ENCODE measurements around the gene MICU1. TPM values are rescaled to one million over a fixed set of nuclear protein-coding genes. Genes with fewer than 3 reads are reported as not detected.

MICU1 gene
- total and polyA plus RNA-seq, 2 of the 13 experiments (the other 11 are each of a cell fraction or from before 2014, with no cell fraction given) = 32.5 to 56.1 TPM

DNA sequence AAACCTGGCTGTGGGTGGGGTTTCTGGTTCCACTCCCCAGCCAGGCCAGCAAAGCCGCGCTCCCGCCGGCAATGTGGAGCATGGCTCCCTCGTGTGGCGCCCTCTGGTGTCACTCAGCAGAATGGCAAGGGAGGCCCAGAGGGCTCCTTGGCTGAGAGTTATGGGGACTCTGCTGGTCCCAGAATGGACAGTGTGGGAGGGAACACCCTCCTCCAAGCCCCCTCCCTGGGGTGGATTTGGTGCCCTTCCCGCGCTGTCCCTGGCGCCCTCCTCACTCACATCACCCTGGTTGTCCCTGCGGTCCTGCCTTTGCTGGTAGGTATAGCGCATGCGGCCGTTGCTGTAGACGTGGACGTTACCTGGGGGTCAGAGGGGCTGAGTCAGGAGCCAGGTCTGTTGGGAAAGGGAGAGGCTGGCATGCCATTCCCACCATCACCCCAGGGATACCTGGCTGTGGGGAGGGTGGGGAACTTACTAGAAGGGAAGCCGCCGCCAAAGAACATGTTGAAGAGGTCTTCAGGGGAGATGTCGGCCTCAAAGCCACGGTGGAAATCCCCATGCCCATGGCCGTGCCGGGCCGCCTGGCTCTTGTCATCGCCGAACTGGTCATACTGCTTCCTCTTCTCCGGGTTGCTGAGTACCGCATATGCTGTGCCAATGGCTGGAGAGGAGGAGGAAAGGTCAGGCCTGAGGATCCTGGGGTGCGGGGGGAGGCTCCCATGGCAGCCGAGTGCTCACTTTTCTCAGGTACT is 285.2 kb downstream of the MICU1 start:
- POLR2A ChIA-PET = interaction anchor here (0.7 to 1.7 kb wide), 3 partner anchors 10 to 14 kb away, joined by 3 to 7 read pairs (median 3); no protein-coding TSS in a partner anchor
- CTCF ChIA-PET (ENCODE audit: low intra/inter-chr PET ratio, low total read pairs) = interaction anchor here (1.0 kb wide), 1 partner anchor 12 kb away, joined by 3 read pairs; no protein-coding TSS in a partner anchor
- Histone ChIP-seq H3K36me3 (replicated peaks in 1 of 2; ENCODE audit: control insufficient read depth in 1 of 2, insufficient read depth in 2 of 2, low read length in 2 of 2) (peaks cover 22 to 54% of the 10 kb centered on the region in 2 experiments), H3K9me3 (ENCODE audit: low read length) (no peaks in the 10 kb centered on the region), H3K4me1 (ENCODE audit: insufficient read depth, low read length) (peaks cover 15% of the 10 kb centered on the region), H3K79me2 (ENCODE audit: insufficient read depth, low read length) (no peaks in the 10 kb centered on the region), H3K4me3 (replicated peaks in 1 of 3; ENCODE audit: insufficient read depth in 1 of 3, low read depth in 2 of 3, low read length in 3 of 3) (no peak overlapping the region), H3K4me2 (ENCODE audit: low read depth, low read length) (no peak overlapping the region), H3K27me3 (ENCODE audit: control insufficient read depth in 1 of 2, insufficient read depth in 2 of 2, low read length in 2 of 2) (no peaks in the 10 kb centered on the region; a peak in 1 of 5 replicates), H2AFZ (ENCODE audit: low read length) (no peak overlapping the region), H3K9ac (ENCODE audit: insufficient read depth, low read depth, low read length) (no peak overlapping the region), H4K20me1 (ENCODE audit: insufficient read depth, low read length) (no peaks in the 10 kb centered on the region), H3K27ac (ENCODE audit: extremely low read length, insufficient read depth, low read length) (no peak overlapping the region)
- in situ Hi-C loops (cut with HindIII; ENCODE audit: extremely low pct_ligation_motif_present, low pct_unique_long_range_greater_than_20kb) = loop anchor here (25.0 kb wide), 1 partner anchor 253 kb away; the partner anchor contains the start of gene SPOCK2
- no peak for DNase-seq (ENCODE audit: low spot score)
- peak; percentile 68 for ATAC-seq
- BruUV-seq (replicated peaks) = no TSS peak
- 98% methylated on average over 22 of the region's 28 CpGs for WGBS (ENCODE audit: low lambda C conversion rate)
- intact Hi-C loops (cut with micrococcal nuclease; ENCODE audit: unreplicated experiment) = no loop called here
- FAIRE-seq = peak; percentile 57
- TF ChIP-seq ZNF615 (CRISPR knock-in tag; IDR thresholded peaks at IDR 0.05; ENCODE audit: borderline replicate concordance) = no peak
- TF ChIP-seq, protein P1, sequence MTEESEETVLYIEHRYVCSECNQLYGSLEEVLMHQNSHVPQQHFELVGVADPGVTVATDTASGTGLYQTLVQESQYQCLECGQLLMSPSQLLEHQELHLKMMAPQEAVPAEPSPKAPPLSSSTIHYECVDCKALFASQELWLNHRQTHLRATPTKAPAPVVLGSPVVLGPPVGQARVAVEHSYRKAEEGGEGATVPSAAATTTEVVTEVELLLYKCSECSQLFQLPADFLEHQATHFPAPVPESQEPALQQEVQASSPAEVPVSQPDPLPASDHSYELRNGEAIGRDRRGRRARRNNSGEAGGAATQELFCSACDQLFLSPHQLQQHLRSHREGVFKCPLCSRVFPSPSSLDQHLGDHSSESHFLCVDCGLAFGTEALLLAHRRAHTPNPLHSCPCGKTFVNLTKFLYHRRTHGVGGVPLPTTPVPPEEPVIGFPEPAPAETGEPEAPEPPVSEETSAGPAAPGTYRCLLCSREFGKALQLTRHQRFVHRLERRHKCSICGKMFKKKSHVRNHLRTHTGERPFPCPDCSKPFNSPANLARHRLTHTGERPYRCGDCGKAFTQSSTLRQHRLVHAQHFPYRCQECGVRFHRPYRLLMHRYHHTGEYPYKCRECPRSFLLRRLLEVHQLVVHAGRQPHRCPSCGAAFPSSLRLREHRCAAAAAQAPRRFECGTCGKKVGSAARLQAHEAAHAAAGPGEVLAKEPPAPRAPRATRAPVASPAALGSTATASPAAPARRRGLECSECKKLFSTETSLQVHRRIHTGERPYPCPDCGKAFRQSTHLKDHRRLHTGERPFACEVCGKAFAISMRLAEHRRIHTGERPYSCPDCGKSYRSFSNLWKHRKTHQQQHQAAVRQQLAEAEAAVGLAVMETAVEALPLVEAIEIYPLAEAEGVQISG (CRISPR knock-in tag; IDR thresholded peaks at IDR 0.05) = peak; percentile 48; the same call in 1 of the 2 replicates
- 0 out of 2 replicates have a peak, but pooled peaks have one; percentile 17 for TF ChIP-seq ERF (CRISPR knock-in tag; IDR thresholded peaks at IDR 0.05)
- TF ChIP-seq ZNF766 (CRISPR knock-in tag; IDR thresholded peaks at IDR 0.05; ENCODE audit: borderline replicate concordance) = no peak
- TF ChIP-seq ZNF883 (CRISPR knock-in tag; IDR thresholded peaks at IDR 0.05; ENCODE audit: not compliant biosample characterization) = peak; percentile 30
- no peak for TF ChIP-seq ZSCAN20 (CRISPR knock-in tag; IDR thresholded peaks at IDR 0.05; ENCODE audit: borderline replicate concordance)
- no peak for TF ChIP-seq SRSF9 (IDR thresholded peaks at IDR 0.05; ENCODE audit: borderline replicate concordance, insufficient read depth, low read depth, low read length, poor library complexity, severe bottlenecking)
- TF ChIP-seq ZNF33B (CRISPR knock-in tag; IDR thresholded peaks at IDR 0.05) = no peak
- TF ChIP-seq ZNF326 (CRISPR knock-in tag; IDR thresholded peaks at IDR 0.05; ENCODE audit: borderline replicate concordance) = no peak
- TF ChIP-seq TRIM24 (CRISPR knock-in tag; IDR thresholded peaks at IDR 0.05) = no peak
- TF ChIP-seq ZNF296 (CRISPR knock-in tag; conservative IDR thresholded peaks at IDR 0.05) = 0 out of 2 replicates have a peak, but pooled peaks have one; percentile 27
- TF ChIP-seq ARID3A (IDR thresholded peaks at IDR 0.05; ENCODE audit: low read depth, low read length) = no peak
- no peak for TF ChIP-seq U2AF2 (IDR thresholded peaks at IDR 0.05; ENCODE audit: low read depth, low read length)
- TF ChIP-seq ZNF441 (CRISPR knock-in tag; IDR thresholded peaks at IDR 0.05; ENCODE audit: borderline replicate concordance) = no peak
- TF ChIP-seq XRCC5 (optimal IDR thresholded peaks at IDR 0.05; ENCODE audit: low read length) = peak; percentile 81
- no peak for TF ChIP-seq WIZ (CRISPR knock-in tag; IDR thresholded peaks at IDR 0.05)
- no peak for TF ChIP-seq NONO (IDR thresholded peaks at IDR 0.05)
- 0 out of 2 replicates have a peak, but pooled peaks have one; percentile 35 for TF ChIP-seq NONO (CRISPR knock-in tag; conservative IDR thresholded peaks at IDR 0.05)

Measured in HepG2 (cell line).